ENCODE results near the gene GRIK1. TPM values are rescaled to one million over a fixed set of nuclear protein-coding genes. Genes with fewer than 3 reads are reported as not detected.
A peak's percentile ranks its signal among the peaks of the same experiment; 100 is the strongest.
"Not testable (repeated sequence)": the region's sequence is repeated elsewhere in the genome, so short reads cannot be mapped to it uniquely, and the experiment has no call there.

GRIK1 gene
- polyA plus RNA-seq (ENCODE audit: insufficient read depth in 1 of 5, insufficient read length in 5 of 5, low replicate concordance in 1 of 5), result under 1 TPM; 0.23 to 0.93 (median 0.48) TPM
- long read RNA-seq, donor 1, result 0 reads
- long read RNA-seq, donor 2, result 0 reads
- long read RNA-seq, donor 3, result 0 reads
- long read RNA-seq, donor 4, result 0 reads
- long read RNA-seq, donor 5, result 0 reads
- long read RNA-seq, donor 6, result 0 reads
- long read RNA-seq, donor 7, result 0 reads
- long read RNA-seq, donor 8, result 0 reads

DNA sequence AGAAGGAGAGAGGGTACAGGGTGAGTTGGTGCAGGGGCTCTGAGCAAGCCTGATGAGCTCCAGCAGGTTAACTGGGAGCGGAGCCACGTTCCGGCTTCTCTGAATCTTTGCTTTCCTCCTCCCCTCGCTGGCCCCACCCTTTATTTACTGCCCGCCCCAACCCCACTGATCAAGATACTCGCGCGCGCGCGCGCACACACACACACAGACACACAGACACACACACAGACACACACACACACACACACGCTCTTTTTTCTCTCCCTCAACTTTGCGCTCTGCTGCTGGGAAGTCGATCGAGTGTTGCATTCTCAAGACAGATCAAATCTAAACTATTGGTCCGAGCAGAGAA is at the start of gene GRIK1:
TSS of gene GRIK1 (minus strand) at position 73 of the 352 bp plus-strand sequence.
- peak in 1 of 2 donors; percentile 3 for DNase-seq

DNA sequence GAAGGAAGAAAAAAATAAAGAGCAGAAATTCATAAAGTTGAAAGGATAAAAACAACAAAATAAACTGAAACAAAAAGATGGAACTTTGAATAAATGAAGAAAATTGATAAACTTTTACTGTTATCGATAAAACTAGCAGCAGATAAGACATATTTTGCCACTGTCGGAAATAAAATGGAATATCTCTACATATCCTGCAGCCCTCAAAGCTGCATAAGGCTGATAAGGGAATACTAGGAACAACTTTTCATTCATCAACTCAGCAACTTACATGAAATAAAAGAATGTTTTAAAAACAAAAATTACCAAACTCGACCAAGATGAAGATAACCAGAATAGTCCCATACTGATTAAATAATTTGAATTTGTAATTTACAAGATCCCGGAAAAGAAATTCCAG is 48.0 kb upstream of the GRIK1 start:
- no peak for DNase-seq

DNA sequence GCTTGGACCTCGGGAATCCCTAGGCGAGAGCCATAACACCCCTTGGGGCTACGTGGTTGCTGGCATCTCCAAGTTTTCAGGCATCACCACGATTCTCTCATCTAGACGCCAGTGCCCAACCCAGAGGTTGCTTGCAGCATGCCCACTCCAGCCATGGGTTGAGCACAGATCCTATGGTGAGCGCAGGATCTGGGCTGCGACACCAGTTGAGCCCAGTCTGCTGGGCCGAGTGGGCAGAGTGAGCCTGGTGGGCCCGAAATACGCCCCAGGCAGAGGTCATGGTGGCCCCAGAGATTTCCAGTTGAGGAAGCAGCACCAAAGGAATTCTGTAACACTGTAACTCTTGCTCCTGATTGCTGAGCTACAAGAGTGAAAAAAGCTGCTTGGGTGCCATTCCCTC is 46.1 kb upstream of the GRIK1 start:
- no peak for DNase-seq

DNA sequence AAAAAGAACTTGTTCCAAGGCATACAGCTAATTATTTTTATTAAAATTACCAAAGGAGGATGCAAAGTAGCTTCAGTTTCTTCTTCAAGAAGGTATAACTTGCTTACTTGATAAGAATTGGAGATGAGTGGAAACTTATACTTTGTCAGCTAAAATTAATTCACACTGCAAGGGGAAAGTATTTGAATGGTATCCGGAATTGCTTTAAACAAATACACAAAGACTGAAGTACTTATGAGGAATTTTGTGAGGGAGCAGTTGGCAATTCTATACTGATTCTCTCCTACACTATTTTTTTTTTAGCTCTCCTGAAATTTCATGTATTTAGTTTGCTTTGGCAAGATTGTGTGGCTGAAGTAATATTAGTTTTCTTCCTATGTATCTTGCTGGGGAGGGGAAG is 39.2 kb upstream of the GRIK1 start:
- DNase-seq, result peak in 1 of 2 donors; percentile 2

DNA sequence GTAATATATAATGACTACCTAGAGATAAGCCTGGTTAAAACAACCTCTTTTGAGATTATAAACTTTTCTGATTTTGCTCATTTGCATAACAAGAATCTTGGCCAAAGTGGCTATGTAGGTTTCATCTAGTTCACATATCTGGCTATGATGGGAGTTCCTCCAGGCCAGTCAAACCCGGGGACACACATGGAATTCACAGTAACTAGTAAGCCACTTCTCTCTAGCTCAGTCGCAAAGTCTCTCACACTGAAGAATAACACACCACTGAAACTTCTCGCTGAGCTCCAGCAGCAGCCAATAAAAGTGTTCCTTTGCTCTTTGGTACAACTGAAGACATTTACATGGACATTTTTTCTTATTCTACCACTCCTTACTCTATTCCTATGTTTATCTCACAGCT is 36.0 kb upstream of the GRIK1 start:
- DNase-seq, result no peak

DNA sequence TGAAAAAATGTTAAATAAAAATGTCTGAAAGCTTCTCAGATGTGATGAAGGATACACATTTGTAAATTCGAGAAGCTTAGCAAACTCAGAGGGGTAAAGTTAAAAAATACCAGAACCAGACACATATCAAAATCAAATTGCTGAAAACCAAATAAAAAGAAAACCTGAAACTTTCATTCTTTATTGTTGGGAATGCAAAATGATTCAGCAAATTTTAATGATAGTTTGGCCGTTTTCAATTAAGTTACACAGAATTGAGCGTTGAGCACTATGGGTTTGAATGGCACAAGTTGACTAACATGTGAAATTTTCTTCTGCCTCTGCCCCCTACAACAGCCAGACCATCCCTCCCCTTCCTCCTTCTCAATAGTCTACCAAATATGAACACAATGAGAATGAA is 33.5 kb upstream of the GRIK1 start:
- DNase-seq, result no peak

DNA sequence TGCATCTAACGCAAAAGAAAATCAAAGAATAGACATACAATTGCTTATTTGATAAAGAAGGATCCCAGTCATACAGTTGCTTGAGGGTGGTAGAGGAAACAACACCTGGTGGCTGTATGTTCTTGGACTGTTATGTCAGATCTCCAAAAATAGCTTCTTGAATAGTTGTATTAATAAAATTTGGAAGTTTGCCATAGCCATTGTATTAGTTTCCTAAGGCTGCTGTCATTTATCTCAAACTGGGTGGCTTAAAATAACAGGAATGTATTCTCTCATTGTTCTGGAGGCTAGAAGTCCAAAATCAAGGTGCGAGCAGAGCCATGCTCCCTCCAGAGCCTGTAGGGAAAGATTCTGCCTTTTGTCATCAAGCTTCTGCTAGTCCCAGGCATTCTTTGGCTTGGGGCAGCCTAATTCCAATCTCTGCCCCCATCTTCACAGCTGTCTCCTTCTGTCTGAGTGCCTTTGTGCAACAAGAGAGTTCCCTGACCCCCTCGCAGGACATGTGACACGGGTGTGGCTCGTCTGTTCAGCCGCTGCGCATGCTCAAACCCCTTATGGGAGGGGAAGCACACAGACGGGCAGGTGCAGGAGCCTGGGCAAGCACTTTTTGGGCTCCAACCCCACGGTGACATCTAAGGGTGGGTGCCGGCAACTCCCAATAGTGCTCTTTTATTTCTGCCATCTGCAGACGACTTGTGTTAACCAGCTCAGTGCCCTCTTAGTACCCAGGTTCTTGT is 21.7 kb upstream of the GRIK1 start:
- no peak for DNase-seq

DNA sequence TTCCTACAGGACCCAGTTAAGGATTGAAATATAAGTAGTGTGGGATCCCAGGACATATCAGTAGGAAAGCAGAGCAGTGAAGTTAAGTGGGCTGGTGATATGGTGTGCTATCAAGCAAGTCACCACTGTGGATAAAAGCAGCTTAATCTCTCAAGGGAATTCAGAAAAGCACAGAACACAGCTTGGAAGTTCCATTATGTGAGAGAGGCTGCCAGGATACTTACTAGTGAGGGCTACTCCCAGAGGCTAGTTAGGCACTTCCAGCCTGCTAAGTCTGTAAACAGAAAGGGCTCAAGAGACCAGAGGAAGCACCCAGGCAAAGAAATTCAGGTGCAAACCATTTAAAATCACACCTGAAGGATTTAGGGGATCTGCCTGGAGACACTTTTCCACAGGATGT is 18.8 kb upstream of the GRIK1 start:
- DNase-seq, result no peak

DNA sequence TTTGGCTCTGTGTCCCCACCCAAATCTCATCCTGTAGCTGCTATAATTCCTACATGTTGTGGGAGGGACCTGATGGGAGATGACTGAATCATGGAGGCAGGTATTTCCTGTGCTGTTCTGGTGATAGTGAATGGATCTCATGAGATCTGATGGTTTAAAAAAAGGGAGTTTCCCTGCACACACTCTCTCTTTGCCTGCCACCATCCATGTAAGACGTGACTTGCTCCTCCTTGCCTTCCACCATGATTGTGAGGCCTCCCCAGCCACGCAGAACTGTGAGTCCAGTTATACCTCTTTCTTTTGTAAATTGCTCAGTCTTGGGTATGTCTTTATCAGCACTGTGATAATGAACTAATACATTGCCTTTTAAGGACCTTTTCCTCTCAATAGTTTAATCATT is 18.2 kb upstream of the GRIK1 start:
- DNase-seq, result not testable (repeated sequence)

DNA sequence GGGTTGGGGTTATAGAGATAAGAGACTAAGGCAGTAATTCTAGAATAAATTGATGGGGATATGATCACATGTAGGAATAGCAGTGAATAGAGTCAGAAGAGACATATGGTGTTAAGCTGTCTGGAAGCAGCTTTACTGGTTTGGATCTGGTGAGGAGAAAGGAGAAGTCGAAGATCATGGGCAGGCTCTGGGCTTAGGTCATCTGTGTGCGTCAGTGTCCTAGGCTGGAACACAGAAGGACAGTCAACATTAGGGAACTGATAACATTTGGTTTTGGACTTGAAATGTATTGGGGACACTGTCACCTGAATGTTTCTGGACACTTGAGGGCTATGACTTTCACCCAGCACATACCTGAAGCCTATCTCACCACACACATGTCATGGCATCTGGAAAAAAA is 13.9 kb upstream of the GRIK1 start:
- DNase-seq, result no peak

DNA sequence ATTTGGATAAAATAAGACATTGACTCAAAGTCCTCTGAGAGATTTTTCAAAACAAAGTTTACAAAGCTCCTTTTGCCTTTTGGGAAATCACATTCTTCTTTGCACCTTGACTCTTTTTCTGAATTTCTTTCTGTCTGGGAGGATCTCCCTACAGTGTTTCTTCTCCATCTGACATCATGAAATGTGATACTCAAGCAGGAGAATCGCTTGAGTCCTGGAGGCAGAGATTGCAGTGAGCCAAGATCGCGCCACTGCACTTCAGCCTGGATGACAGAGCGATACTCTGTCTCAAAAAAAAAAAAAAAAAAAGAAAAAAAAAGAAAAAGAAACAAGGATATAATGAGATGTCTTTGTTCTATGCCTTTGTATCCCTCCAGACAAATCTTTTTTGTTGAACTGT is 13.3 kb upstream of the GRIK1 start:
- no peak for DNase-seq

DNA sequence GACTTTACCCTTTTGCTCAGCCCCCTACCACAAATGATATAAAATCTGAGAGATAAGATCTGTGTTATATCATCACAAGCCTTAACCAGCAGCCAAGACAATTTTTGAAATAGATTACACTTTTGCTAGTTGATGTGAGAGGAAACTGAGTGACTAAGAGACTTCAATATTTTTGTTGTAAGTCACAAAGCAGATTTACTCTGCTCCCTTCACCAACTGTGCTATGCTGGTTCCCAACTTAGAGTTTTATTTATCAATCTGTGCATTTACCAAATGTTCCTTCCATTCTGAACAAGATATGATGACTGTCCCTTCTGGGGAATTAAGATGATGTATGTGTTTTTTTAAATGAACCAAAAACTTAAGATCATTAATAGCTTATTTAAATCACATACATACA is 12.1 kb upstream of the GRIK1 start:
- DNase-seq, result no peak

DNA sequence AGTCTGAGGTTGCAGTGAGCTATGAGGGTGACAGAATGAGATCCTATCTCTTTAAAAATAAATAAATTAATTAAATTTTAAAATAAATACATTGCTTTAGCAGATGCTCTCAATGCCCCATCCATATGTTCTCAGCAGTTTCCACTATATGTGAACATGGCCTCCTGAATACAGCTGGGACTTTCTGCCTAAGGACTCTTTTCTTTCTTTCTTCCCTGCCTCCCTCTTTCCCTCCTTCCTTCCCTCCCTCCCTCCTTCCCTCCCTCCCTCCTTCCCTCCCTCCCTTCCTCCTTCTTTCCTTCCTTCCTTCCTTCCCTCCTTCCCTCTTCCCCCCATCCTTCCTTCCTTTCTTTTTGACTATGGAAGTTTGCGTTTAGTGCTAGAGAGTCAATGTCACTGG is 10.2 kb upstream of the GRIK1 start:
- no peak for DNase-seq

DNA sequence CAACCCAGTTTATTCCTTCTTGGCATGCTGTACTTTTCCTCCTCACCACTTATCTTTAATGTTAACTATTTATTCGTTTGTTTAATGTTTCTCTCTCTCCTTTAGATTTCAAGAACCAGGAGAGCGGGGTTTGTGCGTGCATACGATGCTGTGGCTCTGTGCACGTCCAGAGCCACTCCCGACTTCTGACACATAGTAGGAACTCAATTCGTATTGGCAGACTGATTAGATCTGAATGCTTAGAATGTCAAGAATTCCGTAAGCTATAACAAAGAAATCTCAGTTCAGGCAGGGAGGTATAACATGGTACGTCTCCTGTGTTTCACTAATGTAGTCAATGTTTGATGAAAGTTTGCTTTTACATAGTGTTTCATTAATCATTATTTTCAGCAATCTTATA is 7.3 kb upstream of the GRIK1 start:
- DNase-seq, result no peak

DNA sequence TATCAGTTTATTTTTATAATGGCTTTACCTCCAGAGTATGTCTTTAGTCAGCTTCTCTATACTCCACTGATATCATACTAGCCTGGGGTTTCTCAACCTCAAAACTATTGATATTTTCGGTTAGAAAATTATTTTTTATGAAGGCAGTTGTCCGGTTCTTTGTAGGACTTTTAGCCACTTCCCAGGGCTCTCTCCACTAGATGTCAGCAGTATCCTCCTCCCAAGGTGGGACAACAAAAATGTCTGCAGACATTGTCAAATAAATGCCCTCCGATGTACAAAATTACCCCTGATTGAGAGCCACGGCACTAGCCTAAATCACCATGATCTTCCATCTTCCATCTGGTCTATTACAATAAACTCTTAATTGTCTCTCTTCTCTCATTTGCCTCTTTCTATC is 4.1 kb upstream of the GRIK1 start:
- DNase-seq, result no peak

DNA sequence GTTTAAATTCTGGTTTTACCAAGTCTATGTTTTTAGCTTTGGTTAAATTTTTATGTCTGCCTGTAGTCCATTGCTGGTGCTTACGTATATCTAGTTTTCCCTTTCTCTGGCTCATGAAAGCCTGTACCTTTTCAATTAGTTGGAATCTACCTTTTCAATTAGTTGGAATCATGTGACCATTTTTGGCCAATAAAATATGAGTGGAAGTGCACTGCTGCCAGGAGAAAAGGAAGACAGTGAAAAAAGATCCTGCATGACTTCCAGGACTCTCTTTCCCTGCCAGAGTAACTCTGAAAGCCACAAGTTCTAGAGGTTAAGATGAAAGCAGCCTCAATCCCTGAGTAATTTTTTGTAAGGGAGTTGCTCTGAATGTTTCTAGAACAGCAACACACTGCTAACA is 2.2 kb upstream of the GRIK1 start:
- DNase-seq, result no peak

DNA sequence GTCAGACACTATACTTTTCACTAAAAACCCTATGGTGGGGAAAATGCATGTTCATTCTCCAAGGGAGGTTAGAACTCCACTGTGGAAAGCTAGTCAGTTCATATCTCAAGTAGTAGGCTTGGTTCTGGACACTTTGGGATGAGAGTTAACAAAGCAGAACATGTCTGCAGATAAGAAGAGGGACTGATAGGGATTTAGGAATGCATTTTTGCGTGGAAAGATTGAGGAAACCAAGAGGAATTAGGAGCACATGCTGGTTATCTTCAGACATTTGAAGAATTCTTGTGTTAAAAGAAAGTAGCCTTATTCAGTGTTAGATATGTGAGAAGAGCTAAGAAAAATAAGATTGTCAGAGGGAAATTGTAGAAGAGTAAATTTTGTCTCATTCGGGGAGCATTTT is 1.2 kb upstream of the GRIK1 start:
- no peak for DNase-seq

DNA sequence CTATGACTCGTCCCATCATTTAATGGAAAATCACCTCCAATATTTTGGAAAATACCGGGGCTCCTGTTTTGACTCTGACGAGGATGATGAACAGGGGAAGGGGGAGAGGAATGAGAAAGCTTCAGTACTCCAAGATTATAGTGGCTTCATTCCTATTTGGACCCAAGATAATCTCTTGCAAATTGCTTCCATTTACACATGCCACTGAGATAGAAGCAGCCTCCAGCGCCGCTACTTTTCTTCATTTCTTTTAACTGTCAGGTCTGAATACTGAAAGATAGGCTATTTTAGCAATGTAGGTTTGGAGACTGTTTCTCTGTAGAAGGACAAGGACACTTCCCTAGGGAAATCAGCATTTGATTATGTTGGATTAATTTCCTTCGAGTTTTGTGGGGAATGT is 565 bp upstream of the GRIK1 start:
- DNase-seq, result no peak

DNA sequence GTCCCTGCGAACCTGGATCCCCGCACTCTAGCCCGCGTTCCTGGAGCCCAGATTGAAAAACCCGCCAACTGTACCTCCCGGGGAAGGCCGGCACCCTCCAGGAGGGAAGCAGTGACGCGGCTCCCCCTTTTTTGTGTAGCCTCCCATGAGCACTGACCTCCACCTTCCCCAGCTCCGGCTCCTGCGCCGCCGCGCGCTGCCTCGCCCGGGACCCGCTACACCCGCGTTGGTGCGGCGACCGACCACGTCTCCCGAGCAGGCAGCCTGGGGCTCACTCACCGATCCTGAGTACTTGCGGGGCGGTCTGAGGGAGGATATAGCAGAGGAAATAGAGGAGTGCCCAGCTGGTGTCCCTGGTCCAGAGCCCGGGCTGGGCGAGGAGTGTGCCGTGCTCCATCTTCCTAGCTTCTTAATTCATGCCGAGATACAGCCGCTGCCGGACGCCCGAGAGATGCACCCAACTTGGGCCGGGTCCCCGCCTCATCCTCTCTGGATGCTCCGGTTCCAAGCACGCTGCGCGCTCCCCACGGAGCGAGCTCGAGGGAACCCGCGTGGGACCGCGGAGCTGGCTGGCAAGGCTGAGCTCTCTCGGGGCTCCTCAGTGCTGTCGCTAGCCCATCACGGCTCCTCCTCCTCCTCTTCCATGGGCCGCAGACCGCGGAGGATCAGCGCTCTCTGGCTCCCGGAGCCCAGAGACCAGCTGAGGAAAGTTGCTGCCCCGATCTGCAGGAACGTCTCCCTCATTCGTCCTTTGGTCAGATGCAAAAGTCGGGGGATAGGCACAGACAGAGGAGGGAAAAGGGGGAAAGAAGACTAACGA is 482 bp downstream of the GRIK1 start:
- peak; percentile 2 for DNase-seq

DNA sequence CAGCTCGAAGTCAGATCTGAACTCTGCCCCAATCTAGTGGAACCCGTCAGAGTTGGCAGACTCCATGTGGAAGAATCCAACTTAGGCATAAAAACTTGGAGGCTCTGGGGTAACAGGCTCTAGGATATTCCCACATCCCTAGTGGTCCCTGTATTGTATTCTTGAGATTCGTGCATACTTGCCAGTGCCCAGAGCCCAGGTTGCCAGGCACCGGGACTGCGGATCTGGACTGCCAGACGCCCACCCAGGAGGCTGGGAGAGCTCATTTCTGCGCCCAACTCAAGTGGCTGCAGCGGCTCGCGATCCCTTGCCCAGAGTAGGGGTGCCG is 1.1 kb downstream of the GRIK1 start:
- no peak for DNase-seq

DNA sequence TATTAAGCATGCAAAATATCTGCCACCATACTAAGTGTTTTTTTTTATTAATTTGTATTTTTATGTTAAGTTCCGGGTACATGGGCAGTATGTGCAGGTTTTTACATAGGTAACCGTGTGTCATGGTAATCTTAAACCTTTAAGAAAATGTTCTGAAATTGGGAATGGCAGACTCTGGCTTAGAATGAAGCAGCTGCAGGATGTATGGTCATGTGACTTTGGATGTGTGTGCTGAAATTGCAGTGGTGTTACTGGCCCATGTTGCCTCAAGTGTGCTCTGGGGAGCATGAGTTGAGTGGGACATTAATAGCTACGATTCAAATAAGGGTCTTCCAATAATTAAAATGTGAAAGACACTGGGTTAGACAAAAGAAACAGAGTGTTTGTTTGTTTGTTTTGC is 6.7 kb downstream of the GRIK1 start:
- no peak for DNase-seq

DNA sequence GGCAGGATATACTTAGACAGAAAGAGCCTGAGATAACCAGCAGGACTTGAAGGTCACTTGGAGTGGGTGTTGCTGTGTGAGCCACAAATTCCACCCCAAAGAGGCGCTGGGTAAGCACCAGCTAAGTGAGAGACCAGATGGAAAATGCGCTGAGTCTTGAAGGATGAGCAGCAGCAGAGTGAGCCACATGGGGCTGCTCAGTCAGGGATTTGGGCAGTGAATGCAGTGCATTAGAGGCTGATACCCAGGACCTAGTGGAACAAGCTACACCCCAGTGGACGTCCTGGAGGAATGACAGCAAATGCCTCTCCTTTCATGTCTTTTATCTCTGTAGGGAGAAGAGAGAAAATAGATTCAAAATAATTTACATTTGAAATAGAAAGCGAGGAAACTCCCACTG is 11.3 kb downstream of the GRIK1 start:
- no peak for DNase-seq

DNA sequence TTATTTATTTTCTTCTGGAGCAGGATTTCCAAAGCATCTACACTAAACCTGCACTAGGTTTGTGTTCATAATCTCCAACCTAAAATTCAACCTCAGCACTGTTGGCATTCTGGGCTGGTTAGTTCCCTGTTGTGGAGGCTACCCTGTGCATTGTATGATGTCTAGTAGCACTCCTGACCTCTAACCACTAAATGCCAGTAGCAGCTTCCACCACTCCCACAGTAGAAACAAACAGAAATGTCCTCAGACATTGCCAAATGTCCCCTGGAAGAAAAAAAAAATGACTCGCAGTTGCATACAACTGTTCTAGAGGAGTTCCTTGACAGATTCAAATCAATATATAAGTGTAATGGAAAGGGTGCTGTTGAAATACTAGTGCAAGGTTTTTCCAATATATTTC is 18.9 kb downstream of the GRIK1 start:
- DNase-seq, result no peak

All from right lung (tissue), 10 donors.